NB4 (cell line): ENCODE data around the gene RSU1.

ENCODE experiments used
- DNase-seq: peaks from one replicate; pipeline ENCODE4 v3.0.0; 2010; ENCODE audit warnings: low read depth
- H3K4me3 ChIP-seq: one replicate; pipeline ENCODE4 v1.5.1; 2011; ENCODE audit warnings: mild to moderate bottlenecking, low read depth, low read length, moderate library complexity
- MYC ChIP-seq: IDR thresholded peaks from 2 replicates; pipeline ENCODE4 v1.6.1; 2011; ENCODE audit warnings: low read depth, low read length
- POLR2A ChIP-seq: IDR thresholded peaks from 2 replicates; pipeline ENCODE4 v1.6.1; 2011; ENCODE audit warnings: mild to moderate bottlenecking; ENCODE audit not compliant: insufficient read length; ENCODE audit errors: extremely low read depth
- TF ChIP-seq, protein P1 (sequence below): IDR thresholded peaks from one replicate; pipeline ENCODE4 v1.5.1; 2012; ENCODE audit warnings: low read depth, low read length
- TF ChIP-seq, protein P2 (sequence below): IDR thresholded peaks from 2 replicates; pipeline ENCODE4 v1.6.1; 2011; ENCODE audit warnings: low read depth, low read length

Gene RSU1

DNA sequence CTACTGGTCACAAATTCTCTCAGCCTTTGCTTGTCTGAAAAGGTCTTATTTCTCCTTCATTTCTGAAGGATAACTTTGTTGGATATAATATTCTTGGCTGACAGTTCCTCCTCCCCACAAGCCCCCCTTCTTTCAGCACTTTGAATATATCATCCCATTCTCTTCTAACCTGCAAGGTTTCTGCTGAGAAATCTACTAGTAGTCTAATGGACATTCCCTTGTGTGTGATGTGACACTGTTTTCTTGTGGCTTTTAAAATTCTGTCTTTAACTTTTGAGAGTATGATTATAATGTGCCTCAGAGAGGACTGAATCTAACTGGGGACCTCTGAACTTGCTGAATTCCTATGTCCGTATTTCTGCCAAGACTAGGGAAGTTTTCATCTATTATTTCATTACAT lies 104.3 kb downstream of the RSU1 start:
- TF ChIP-seq, protein P1, sequence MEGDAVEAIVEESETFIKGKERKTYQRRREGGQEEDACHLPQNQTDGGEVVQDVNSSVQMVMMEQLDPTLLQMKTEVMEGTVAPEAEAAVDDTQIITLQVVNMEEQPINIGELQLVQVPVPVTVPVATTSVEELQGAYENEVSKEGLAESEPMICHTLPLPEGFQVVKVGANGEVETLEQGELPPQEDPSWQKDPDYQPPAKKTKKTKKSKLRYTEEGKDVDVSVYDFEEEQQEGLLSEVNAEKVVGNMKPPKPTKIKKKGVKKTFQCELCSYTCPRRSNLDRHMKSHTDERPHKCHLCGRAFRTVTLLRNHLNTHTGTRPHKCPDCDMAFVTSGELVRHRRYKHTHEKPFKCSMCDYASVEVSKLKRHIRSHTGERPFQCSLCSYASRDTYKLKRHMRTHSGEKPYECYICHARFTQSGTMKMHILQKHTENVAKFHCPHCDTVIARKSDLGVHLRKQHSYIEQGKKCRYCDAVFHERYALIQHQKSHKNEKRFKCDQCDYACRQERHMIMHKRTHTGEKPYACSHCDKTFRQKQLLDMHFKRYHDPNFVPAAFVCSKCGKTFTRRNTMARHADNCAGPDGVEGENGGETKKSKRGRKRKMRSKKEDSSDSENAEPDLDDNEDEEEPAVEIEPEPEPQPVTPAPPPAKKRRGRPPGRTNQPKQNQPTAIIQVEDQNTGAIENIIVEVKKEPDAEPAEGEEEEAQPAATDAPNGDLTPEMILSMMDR = no peak
- no peak for TF ChIP-seq POLR2A
- TF ChIP-seq, protein P2, sequence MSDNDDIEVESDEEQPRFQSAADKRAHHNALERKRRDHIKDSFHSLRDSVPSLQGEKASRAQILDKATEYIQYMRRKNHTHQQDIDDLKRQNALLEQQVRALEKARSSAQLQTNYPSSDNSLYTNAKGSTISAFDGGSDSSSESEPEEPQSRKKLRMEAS = no peak
- no peak for TF ChIP-seq MYC
- no peak overlapping the region for H3K4me3 ChIP-seq
- DNase-seq = no peak

GRCh38 chr10:16700331-16700730 lies 116.9 kb downstream of the RSU1 start:
- TF ChIP-seq MYC (no peak), POLR2A (no peak)
- TF ChIP-seq, protein P1 = no peak
- TF ChIP-seq, protein P2 = no peak
- no peak for DNase-seq
- H3K4me3 ChIP-seq = no peak overlapping the region

DNA sequence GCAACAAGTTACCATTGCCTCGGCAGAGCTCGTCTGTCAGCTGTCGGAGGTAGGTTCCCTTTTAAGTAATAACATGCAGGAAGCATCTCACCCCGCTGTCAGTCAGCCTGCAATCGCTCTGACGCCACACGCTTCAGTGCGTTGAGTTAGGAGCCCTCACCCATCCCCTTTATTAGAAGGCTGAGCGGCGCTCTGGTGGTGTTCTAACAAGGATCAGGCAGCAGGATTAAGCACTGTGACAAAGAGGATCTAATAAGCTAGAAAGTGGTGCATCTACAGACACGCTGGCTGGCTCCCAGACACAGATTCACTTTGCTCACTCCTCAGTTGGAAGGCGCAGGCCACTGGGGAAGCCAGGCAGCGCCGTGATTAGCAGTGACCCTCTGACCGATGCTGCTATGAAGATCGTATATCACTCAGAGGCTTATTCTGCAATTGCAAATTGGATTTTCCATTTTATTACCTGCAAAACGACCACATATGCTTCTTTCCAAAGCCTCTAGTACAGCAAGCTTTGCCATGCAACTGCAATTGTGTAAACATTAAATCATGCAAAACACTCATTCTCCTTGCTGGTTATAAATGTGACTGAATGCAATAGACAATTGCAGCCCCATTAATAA lies 117.7 kb downstream of the RSU1 start:
- DNase-seq = no peak
- no peak overlapping the region for H3K4me3 ChIP-seq
- TF ChIP-seq POLR2A = no peak
- TF ChIP-seq, protein P2 = no peak
- TF ChIP-seq, protein P1 = no peak
- no peak for TF ChIP-seq MYC

DNA sequence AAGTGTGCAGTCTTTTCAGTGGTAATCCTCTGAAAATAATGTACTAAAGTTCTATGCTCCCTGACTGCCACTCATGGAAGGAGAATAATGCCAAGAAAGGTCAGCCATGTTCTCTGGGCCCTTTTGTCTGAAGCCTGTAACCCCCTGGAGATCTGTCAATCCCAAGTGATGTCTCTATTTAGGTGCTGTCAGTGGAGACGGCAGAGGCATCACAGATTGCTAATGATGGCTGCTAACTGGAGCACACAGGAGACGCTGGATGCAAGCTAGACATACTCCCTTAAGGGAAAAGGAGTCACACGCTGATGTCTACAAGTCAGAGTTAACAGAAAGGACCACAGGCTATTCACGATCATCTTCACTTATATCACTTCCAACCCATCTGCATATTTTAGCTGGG lies 118.8 kb downstream of the RSU1 start:
- TF ChIP-seq, protein P1 = no peak
- TF ChIP-seq MYC (no peak), POLR2A (no peak)
- TF ChIP-seq, protein P2 = no peak
- H3K4me3 ChIP-seq = no peak overlapping the region
- DNase-seq = no peak

DNA sequence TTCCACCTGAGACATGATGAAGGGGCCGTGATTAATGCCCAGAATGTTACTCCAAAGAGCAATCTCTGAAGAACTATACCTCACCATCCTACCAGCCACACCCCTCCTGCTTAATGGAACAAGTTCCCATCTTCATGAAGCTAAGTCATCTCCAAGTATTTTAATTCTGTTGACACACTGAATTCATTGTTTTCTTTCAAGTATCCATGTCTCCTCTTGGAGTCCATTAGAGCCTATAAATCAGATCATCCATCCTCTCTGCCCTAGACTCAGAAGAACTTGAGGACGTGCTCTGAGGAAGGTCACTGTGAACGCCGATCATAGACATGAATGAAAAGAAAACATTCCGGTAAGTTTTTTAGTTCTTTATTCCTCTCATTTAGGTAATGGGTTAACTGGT lies 126.8 kb downstream of the RSU1 start:
- TF ChIP-seq, protein P2 = no peak
- TF ChIP-seq MYC = no peak
- TF ChIP-seq POLR2A = no peak
- TF ChIP-seq, protein P1 = no peak
- no peak overlapping the region for H3K4me3 ChIP-seq
- no peak for DNase-seq
